Measurements from ENCODE around the gene GSTT4.
"Not testable (repeated sequence)": the region's sequence is repeated elsewhere in the genome, so short reads cannot be mapped to it uniquely, and the experiment has no call there.

The GSTT4 gene

DNA sequence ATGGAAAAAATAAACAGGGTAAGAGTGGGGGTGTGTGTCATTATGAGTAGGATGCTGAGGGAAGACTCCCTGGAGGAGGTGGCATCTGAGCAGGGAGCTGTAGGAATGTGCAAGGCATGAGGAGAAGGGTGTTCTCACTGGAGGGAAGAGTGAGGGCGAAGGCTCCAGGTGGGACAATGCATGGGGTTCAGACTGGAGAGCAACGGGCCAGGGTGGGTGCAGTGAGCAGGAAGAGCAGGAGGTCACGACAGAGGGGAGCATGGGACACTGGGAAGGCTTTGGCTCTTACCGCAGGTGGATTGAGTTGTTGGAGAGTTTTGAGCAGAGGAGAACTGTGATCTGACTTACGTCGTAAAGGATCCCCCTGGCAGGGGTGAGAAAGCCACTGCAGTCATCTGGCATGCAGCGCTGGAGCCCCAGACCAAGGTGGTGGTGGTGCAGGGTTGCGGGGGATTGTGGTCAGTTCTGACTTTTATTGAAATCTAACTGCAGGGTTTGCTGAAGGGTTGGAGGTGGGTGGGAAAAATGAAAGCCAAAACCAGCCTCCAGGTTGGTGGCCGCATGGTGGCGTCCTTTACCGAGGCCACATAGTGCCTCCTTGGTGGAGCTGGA, 52.4 kb downstream of the GSTT4 start:
- not testable (repeated sequence) for DNase-seq (ENCODE audit: low read depth)

DNA sequence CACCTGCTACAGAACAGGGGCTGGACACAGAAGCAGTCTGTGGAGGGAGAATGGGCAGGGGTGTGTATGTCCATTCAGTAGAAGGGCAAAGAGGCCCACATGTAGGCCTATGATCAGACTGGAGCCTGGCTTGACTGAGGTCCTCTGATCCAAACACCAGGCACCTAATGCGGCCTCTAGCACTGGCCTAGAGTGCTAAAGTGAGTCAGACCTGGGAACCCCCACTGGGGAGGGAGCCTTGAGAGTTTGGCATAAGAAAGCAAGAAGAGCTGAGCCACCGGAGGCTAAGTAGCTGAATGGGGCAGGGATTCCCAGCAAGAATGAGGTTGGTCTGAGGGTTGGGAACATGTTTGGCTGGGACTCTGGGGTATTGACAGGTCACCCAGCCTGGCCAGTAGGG, 53.9 kb downstream of the GSTT4 start:
- DNase-seq (ENCODE audit: low read depth) = not testable (repeated sequence)

DNA sequence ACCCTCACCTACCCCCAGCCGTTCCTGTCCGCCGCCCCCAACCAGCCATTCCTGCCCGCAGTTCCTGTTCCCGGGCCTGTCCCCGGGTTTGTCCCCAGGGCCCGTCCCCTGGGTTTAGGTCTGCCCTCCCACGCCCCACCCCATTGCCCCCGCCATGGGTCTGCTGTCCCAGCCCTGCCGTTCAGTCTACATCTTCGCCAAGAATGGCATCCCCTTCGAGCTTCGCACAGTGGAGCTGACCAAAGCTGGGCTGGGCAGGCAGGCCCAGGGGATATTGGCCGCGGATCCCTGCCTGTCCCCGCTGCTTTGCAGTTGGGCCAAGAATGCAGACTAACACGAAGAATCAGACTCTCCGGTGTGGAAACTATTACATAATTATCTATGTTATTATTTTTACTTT, 55.5 kb downstream of the GSTT4 start:
- DNase-seq (ENCODE audit: low read depth) = not testable (repeated sequence)
